ENCODE results near the gene PPP1R3G.

GRCh38 chr6:5059036-5059896 is 25.9 kb upstream of the PPP1R3G start:
- no peak for TF ChIP-seq E2F5 (CRISPR knock-in tag; IDR thresholded peaks at IDR 0.05)
- TF ChIP-seq CTCF (IDR thresholded peaks at IDR 0.05): no peak
- no peak for TF ChIP-seq NR1H2 (CRISPR knock-in tag; IDR thresholded peaks at IDR 0.05)
- no peak for TF ChIP-seq FOXP4 (CRISPR knock-in tag; IDR thresholded peaks at IDR 0.05)
- no peak for TF ChIP-seq FOXK1 (CRISPR knock-in tag; IDR thresholded peaks at IDR 0.05)
- TF ChIP-seq KAT7 (CRISPR knock-in tag; IDR thresholded peaks at IDR 0.05; ENCODE audit: borderline replicate concordance): no peak
